ENCODE data around the gene SIK2. TPM values are rescaled to one million over a fixed set of nuclear protein-coding genes. Genes with fewer than 3 reads are reported as not detected.
"Not testable (repeated sequence)": the region's sequence is repeated elsewhere in the genome, so short reads cannot be mapped to it uniquely, and the experiment has no call there.

SIK2 gene
- total and polyA plus RNA-seq, 11 donors, result 4.1 to 45.8 (median 27.5) TPM

DNA sequence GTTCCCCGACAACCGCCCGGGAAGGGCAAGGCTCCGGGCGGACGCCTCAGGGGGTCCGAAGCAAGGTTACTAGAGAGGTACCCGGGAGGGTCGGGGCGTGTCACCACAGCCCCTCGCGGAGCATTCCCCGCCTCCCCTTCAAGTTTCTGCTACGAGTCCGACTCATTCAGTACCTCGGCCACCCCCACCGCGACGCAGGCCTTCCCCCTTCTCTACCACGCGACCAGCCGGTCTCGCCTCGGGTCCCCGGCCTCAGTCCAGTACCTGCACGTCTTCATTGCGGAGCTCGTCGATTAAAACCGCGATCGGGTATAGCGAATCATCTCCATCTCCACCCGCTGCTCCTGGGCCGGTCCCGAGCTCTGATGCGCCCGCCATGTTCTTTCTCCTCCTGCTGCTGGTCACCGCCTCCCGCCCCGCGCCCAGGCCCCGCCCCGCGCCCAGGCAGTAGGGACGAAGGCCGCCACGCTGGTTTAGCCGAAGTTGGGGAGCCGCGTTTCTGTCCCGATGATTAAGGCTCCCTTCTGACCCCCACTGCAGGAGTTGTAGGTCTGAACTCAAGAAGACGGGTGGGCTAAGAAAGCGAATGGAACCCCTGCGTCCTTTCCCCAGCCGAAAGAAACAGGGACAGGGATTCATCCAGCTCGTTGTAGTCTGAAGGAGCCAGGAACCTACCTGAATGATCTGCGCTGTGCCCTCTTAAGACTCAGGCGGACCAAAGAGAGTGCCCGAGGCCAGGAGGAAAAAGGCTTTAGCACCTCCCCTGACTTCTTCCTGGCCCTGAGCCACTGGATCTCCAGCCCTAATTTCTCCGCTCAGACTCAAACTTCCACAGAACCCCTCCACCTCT is 164.0 kb downstream of the SIK2 start, which contains the start of gene PPP2R1B:
TSS of gene PPP2R1B (minus strand) at position 406 of the 850 bp plus-strand sequence. CDS start at position 378, 28 bp downstream.
- intact Hi-C loops (cut with DNase I), result loop anchor here in 7 of 10 donors (2.0 to 10.0 kb wide), 4 partner anchors 34 to 164 kb away; partner anchors contain the start of gene SIK2 (in 3 of the 7)
- 0 to 1% (median 1%) methylated on average over 34 to 61 of the region's 61 CpGs for WGBS, 4 donors
- TF ChIP-seq POLR2A (IDR thresholded peaks at IDR 0.05) (peak in 1 of 2 donors; percentile 36), CTCF (IDR thresholded peaks at IDR 0.05) (no peak)
- DNase-seq, result peak; percentile 74 to 88 (median 81)
- peak within 1 kb of the TSS; percentile 66 to 99 (median 90) for H3K4me3 ChIP-seq
- H3K36me3 ChIP-seq, result peaks cover 0 to 36% (median 34%) of the 10 kb centered on the region in 9 donors
- H3K4me1 ChIP-seq, result peaks cover 0 to 51% (median 17%) of the 10 kb centered on the region in 12 donors
- peak within 1 kb of the TSS; percentile 66 to 91 (median 84) for H3K27ac ChIP-seq
- no peaks in the 10 kb centered on the region for H3K27me3 ChIP-seq
- no peaks in the 10 kb centered on the region for H3K9me3 ChIP-seq
- peak; percentile 92 to 99 (median 98) for ATAC-seq

DNA sequence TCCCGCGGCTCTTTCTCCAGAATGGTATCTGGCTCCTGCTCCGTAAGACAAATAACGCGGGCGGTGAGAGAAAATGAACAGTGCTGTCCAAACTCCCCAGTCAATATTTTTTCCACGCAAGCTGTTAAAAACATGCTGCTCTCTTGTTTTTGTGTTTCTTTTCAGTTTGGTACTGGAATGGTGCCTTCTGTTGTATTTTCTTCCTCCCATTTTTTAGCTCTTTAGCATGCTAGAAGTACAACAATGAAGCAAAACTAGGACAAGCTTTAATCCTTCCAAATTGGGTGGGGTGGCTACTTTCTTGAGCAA is 164.5 kb downstream of the SIK2 start:
- WGBS, 4 donors, result 1 to 2% (median 1%) methylated on average over 7 of the region's 7 CpGs
- intact Hi-C loops (cut with DNase I), result loop anchor here in 7 of 10 donors (2.0 to 10.0 kb wide), 4 partner anchors 34 to 164 kb away; partner anchors contain the start of gene SIK2 (in 3 of the 7)
- Histone ChIP-seq H3K4me1 (peaks cover 0 to 46% (median 17%) of the 10 kb centered on the region in 12 donors), H3K9me3 (no peaks in the 10 kb centered on the region), H3K27me3 (no peaks in the 10 kb centered on the region), H3K27ac (peak overlapping the region; percentile 66 to 91 (median 84)), H3K36me3 (peaks cover 0 to 30% (median 28%) of the 10 kb centered on the region in 9 donors), H3K4me3 (peak overlapping the region; percentile 66 to 99 (median 90))
- ATAC-seq, result peak in 3 of 4 donors; percentile 25 to 52 (median 47)
- no peak for DNase-seq
- TF ChIP-seq CTCF (IDR thresholded peaks at IDR 0.05), result no peak
- TF ChIP-seq POLR2A (IDR thresholded peaks at IDR 0.05), result no peak

GRCh38 chr11:111770581-111771134 is 168.4 kb downstream of the SIK2 start:
- intact Hi-C loops (cut with DNase I), result loop anchor here in 1 of 10 donors (10.0 kb wide), 1 partner anchor 56 kb away; no protein-coding TSS in a partner anchor
- H3K27ac ChIP-seq, result no peak overlapping the region
- H3K27me3 ChIP-seq, result no peaks in the 10 kb centered on the region
- DNase-seq (no peak), ATAC-seq (no peak)
- 88 to 94% (median 91%) methylated on average over 4 of the region's 4 CpGs for WGBS, 4 donors
- no peak overlapping the region for H3K4me3 ChIP-seq
- TF ChIP-seq POLR2A (IDR thresholded peaks at IDR 0.05) (no peak), CTCF (IDR thresholded peaks at IDR 0.05) (no peak)
- H3K36me3 ChIP-seq, result no peaks in the 10 kb centered on the region
- no peaks in the 10 kb centered on the region for H3K9me3 ChIP-seq
- peaks cover 0 to 23% (median 15%) of the 10 kb centered on the region in 12 donors for H3K4me1 ChIP-seq

GRCh38 chr11:111771205-111771604 is 169.0 kb downstream of the SIK2 start:
- 93 to 98% (median 95%) methylated on average over 5 of the region's 5 CpGs for WGBS, 4 donors
- intact Hi-C loops (cut with DNase I), result loop anchor here in 1 of 10 donors (10.0 kb wide), 1 partner anchor 56 kb away; no protein-coding TSS in a partner anchor
- H3K9me3 ChIP-seq, H3K4me3 ChIP-seq, H3K36me3 ChIP-seq, ATAC-seq, DNase-seq, H3K27me3 ChIP-seq, H3K27ac ChIP-seq: not testable (repeated sequence)
- H3K4me1 ChIP-seq, result peaks cover 0 to 25% (median 15%) of the 10 kb centered on the region in 12 donors
